ENCODE results near the gene COG2.
"Not testable (repeated sequence)": the region's sequence is repeated elsewhere in the genome, so short reads cannot be mapped to it uniquely, and the experiment has no call there.

The COG2 gene

DNA sequence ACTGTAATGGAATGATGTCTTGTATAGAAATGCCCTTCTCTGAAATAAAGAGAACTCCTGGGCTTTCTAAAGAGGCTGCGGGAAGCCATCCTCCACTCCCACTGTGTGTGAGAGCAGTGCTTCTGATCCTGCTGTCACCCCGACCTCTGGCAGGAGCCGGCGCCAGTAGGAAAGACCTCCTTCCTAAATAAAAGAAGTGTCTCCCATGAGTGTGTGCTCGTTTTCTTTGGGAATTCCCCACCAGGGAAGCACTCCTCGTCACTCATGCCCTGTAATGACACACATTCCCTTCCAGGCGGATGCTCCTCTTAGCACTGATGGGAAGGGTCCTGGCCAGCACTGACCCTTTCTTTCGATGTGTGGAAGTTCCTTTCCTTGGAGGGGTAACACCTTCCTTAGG, 51.5 kb downstream of the COG2 start:
- TF ChIP-seq, protein P1, sequence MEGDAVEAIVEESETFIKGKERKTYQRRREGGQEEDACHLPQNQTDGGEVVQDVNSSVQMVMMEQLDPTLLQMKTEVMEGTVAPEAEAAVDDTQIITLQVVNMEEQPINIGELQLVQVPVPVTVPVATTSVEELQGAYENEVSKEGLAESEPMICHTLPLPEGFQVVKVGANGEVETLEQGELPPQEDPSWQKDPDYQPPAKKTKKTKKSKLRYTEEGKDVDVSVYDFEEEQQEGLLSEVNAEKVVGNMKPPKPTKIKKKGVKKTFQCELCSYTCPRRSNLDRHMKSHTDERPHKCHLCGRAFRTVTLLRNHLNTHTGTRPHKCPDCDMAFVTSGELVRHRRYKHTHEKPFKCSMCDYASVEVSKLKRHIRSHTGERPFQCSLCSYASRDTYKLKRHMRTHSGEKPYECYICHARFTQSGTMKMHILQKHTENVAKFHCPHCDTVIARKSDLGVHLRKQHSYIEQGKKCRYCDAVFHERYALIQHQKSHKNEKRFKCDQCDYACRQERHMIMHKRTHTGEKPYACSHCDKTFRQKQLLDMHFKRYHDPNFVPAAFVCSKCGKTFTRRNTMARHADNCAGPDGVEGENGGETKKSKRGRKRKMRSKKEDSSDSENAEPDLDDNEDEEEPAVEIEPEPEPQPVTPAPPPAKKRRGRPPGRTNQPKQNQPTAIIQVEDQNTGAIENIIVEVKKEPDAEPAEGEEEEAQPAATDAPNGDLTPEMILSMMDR (conservative IDR thresholded peaks at IDR 0.05; ENCODE audit: low read depth, low read length): no peak
- H3K4me3 ChIP-seq (ENCODE audit: low read length): no peak overlapping the region

DNA sequence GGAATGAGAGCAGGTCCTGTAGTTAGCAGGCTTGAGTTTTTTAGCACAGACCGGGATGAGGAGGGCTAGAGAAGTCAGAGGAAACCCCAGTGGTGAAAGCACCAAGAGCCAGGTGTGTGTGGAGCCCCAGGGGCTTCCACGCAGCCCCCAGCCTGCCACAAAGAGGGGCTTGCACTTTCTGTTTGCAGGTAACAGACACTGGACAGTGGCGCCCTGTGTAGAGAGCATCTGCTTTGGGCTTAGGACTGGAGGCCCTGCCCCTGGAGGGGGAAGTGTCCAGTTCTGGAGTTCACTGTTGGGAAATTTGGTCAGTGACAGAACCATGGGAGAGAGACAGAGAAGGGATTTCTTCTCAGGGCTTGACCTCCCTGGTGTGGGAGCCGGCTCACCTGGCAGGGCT, 52.2 kb downstream of the COG2 start:
- no peak for DNase-seq (ENCODE audit: low read depth)
- TF ChIP-seq, protein P1 (conservative IDR thresholded peaks at IDR 0.05; ENCODE audit: low read depth, low read length): no peak

More for the DNA sequence above, 51.5 kb downstream of the COG2 start:
- no peak for DNase-seq (ENCODE audit: low read depth)

DNA sequence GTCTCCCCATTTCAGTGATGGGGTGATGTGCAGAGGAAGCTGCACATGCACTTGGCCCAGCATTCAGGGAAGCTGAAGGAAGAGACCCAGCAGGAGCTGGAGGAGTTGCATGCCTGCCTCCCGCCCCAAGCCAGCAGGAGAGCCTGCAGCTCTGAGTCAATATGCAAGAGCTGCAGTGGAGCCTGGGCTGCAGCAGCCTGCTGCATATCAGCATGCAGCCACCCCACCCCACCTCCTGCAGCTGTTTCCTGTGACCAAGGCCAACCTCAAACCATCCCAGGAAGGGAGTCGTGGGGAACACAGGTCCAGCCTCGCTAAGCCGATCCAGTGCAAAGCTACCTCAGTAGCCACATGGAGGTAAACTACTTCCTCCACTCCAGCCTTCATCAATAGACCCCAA, 52.7 kb downstream of the COG2 start:
- TF ChIP-seq, protein P1 (conservative IDR thresholded peaks at IDR 0.05; ENCODE audit: low read depth, low read length): no peak
- no peak for DNase-seq (ENCODE audit: low read depth)
- no peak overlapping the region for H3K4me3 ChIP-seq (ENCODE audit: low read length)

More for the DNA sequence above, 52.2 kb downstream of the COG2 start:
- no peak overlapping the region for H3K4me3 ChIP-seq (ENCODE audit: low read length)

DNA sequence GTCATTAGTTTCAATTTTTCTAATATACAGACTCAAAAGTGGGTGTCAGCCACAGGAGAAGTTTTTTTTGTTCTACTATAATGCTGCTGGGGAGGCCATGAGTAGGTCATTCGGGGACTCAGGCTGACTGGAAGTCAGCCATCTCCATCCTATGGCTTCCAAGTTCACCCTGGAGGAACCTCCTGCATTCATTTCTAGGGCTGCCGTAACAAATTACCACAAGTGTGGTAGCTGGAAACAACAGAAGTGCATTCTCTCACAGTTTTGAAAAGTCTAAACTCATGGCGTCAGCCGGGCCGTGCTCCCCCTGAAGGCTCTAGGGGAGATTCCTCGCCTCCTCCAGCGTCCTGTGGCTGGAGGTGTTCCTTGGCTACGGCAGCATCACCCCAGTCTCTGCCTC, 53.9 kb downstream of the COG2 start:
- H3K4me3 ChIP-seq (ENCODE audit: low read length): no peak overlapping the region
- TF ChIP-seq, protein P1 (conservative IDR thresholded peaks at IDR 0.05; ENCODE audit: low read depth, low read length): no peak
- no peak for DNase-seq (ENCODE audit: low read depth)

DNA sequence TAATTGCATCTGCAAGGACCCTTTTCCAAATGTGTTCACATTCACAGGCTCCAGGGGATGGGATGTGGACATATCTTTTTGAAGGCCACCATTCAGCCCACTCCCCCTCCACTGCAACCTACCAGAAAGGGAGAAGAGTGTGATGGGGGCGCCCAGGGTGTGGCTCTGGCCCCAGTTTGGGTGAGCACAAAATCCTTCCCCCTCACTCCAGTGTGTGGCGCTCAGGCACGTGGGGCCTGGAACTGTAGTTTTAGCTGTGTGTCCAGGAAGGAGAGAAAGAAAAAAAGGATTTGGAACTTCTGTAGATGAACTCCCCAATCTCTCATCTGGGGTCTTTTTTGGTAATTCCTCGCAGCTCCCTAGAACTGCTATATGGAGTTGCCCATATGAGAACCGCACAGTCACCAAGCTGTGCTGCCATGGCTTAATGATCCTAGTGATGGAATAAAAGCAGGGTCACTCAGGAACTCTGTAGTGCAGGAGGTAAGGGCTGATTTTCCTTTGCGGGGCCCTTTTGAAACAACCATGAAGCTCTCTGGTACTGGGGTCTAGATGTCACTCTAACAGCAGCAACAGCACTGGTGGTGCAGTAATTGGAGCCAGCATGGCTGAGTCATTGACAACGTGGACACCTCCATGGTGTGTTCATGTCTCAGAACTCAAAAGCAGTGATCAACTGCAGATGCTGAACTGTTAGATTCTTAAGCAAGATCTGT, 54.6 kb downstream of the COG2 start:
- no peak overlapping the region for H3K4me3 ChIP-seq (ENCODE audit: low read length)
- TF ChIP-seq, protein P1 (conservative IDR thresholded peaks at IDR 0.05; ENCODE audit: low read depth, low read length): no peak
- no peak for DNase-seq (ENCODE audit: low read depth)

DNA sequence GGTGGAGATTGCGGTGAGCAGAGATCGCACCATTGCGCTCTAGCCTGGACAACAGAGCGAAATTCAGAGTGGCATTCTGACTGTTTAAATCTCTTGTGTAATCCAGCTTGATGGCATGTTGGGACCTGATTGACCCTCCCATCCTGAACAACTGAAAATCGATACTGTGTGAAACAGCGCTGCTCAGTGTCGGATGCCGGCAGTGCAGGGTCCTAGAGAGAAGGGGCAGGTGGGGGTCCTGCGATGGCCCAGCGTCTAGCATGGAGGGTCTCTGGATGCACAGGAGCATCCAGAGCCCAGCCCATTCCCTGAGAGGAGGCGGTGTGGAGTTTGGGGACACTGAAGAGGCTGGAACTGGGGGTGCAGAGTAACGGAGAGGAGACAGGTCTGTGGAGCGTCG, 55.8 kb downstream of the COG2 start:
- no peak for DNase-seq (ENCODE audit: low read depth)
- H3K4me3 ChIP-seq (ENCODE audit: low read length): no peak overlapping the region
- TF ChIP-seq, protein P1 (conservative IDR thresholded peaks at IDR 0.05; ENCODE audit: low read depth, low read length): no peak

DNA sequence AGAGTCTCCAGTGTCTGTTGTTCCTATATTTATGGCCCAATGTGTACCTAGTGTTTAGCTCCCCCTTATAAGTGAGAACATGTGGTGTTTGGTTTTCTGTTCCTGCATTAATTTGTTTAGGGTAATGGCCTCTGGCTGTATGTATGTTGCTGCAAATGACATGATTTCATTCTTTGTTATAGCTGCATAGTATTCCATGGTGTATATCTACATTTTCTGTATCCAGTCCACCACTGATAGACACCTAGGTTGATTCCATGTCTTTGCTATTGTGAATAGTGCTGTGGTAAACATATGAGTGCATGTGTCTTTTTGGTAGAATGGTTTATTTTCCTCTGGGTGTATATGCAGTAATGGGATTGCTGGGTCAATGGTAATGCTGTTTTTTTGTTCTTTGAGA, 56.7 kb downstream of the COG2 start:
- not testable (repeated sequence) for DNase-seq (ENCODE audit: low read depth); H3K4me3 ChIP-seq (ENCODE audit: low read length)

Measured in retinal pigment epithelial cell (primary cell).